SW 1271 (cell line): Measurements from ENCODE around the gene MIB2.

Experiments used
- DNase-seq, 2 experiments: peaks; one replicate each; lab custom pipeline; 2025; lab: John Stamatoyannopoulos, UW

The MIB2 gene

GRCh38 chr1:1614204-1614953, 921 bp upstream of the MIB2 start:
- DNase-seq: no peak

- DNase-seq: no peak
These were observed 395 bp upstream of the MIB2 start for GRCh38 chr1:1614954-1615255.

- DNase-seq: no peak
These were observed 918 bp downstream of the MIB2 start for GRCh38 chr1:1616045-1616790.

GRCh38 chr1:1616838-1617237, 1.5 kb downstream of the MIB2 start:
- no peak for DNase-seq

GRCh38 chr1:1617516-1617915, 2.2 kb downstream of the MIB2 start:
- no peak for DNase-seq

- no peak for DNase-seq
These were observed 2.6 kb downstream of the MIB2 start for GRCh38 chr1:1617925-1618324.

- no peak for DNase-seq
These were observed 3.2 kb downstream of the MIB2 start for GRCh38 chr1:1618396-1619068.

GRCh38 chr1:1619917-1620361, 4.6 kb downstream of the MIB2 start:
- no peak for DNase-seq

- no peak for DNase-seq
These were observed 5.3 kb downstream of the MIB2 start for GRCh38 chr1:1620433-1621139.

GRCh38 chr1:1621173-1622009, 6.1 kb downstream of the MIB2 start:
- DNase-seq: no peak

- no peak for DNase-seq
These were observed 6.9 kb downstream of the MIB2 start for GRCh38 chr1:1622010-1622787.

- DNase-seq: no peak
These were observed 7.4 kb downstream of the MIB2 start for GRCh38 chr1:1622788-1623094.

- DNase-seq: no peak
These were observed 7.9 kb downstream of the MIB2 start for GRCh38 chr1:1623181-1623630.

- DNase-seq: no peak
These were observed 8.5 kb downstream of the MIB2 start for GRCh38 chr1:1623631-1624442.

GRCh38 chr1:1624443-1625403, 9.4 kb downstream of the MIB2 start:
- DNase-seq: no peak

- no peak for DNase-seq
These were observed 10.1 kb downstream of the MIB2 start for GRCh38 chr1:1625404-1625775.

GRCh38 chr1:1625824-1626206, 10.5 kb downstream of the MIB2 start:
- no peak for DNase-seq

- DNase-seq: no peak
These were observed 11.2 kb downstream of the MIB2 start for GRCh38 chr1:1626207-1627141.
